Keratinocyte (primary cell): ENCODE data around the gene CD1B. TPM values are rescaled to one million over a fixed set of nuclear protein-coding genes. Genes with fewer than 3 reads are reported as not detected.

Experiments
- polyA plus RNA-seq, 5 experiments: library from polyadenylated mRNA; depleted of rRNA in 3 of 5; stranded (reverse) in 3 of 5; stranded (forward) in 1 of 5; unstranded in 1 of 5; fragments of >200 nt; gene quantifications; 1 replicate in 1 of 5; 2 replicates in 3 of 5; 3 replicates in 1 of 5; pipeline versions ENCODE4 v1.2.1 to v1.2.3, GENCODE V29; 2011 to 2012; ENCODE audit warnings: missing spikeins in 2 of 5, low read depth in 1 of 5, low replicate concordance in 1 of 5

CD1B gene
- polyA plus RNA-seq, 1 donor (not counting 4 experiments of a cell fraction or from before 2014, with no cell fraction given) = not detected

Other genes starting within 250 kb of the CD1B start
- 2.5 to 3.0 TPM (median 2.8 TPM) in 3 replicates for gene CD1D, start 150.6 kb downstream of the CD1B start, polyA plus RNA-seq
- gene CD1A, start 77.1 kb downstream of the CD1B start, polyA plus RNA-seq = not detected in 3 replicates
- not detected in 3 replicates for gene CD1C, start 41.6 kb downstream of the CD1B start, polyA plus RNA-seq
- gene CD1E, start 22.4 kb upstream of the CD1B start, polyA plus RNA-seq = not detected in 3 replicates
- gene OR10T2, start 67.9 kb upstream of the CD1B start, polyA plus RNA-seq = not detected in 3 replicates
- not detected in 3 replicates for gene OR10K2, start 94.7 kb upstream of the CD1B start, polyA plus RNA-seq
- not detected in 3 replicates for gene OR10K1, start 130.3 kb upstream of the CD1B start, polyA plus RNA-seq
- not detected in 3 replicates for gene OR10R2, start 140.7 kb upstream of the CD1B start, polyA plus RNA-seq
- not detected in 3 replicates for gene OR6Y1, start 222.9 kb upstream of the CD1B start, polyA plus RNA-seq
- gene OR6P1, start 239.0 kb upstream of the CD1B start, polyA plus RNA-seq = not detected in 3 replicates
- gene OR10X1, start 248.4 kb upstream of the CD1B start, polyA plus RNA-seq = not detected in 3 replicates